TTC549 (cell line): ENCODE results near the gene F12.

Experiments
- FAIRE-seq: peaks from 2 replicates; lab custom pipeline; 2012; peaks lifted over from hg19 to GRCh38; lab: Jason Lieb, UNC

Gene F12

DNA sequence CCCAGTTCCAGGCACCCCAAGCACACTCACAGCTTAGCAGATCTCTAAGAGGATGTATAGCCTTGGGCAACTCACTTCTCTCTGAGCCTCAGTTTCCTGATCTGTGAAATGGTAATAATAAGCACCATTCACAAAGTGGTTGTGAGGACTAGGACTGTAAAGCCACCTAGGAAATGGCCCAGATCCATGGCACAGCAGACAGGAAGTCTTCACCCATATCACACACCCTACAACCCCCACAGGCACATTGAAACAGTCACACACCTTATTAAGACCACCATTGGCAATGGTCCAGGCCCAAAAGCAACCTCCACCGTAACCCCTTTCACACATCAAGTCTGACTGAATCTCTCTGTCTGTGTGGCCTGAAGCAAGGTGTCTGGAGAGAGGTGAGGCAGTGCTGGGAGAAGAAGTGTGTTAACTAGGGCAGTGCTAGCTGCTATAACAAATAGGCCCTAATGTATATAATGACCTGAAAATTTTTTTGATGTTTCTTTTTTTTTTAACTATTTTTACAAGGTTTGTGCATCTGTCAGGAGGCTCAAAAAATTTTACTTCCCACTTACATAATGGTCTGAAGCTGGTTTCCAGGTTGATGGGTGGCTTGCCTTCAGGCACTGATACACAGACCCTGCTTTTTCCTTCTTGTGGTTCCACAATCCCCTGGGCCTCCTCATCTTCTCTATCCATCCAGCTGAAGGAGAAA, 54.0 kb downstream of the F12 start:
- no peak for FAIRE-seq

DNA sequence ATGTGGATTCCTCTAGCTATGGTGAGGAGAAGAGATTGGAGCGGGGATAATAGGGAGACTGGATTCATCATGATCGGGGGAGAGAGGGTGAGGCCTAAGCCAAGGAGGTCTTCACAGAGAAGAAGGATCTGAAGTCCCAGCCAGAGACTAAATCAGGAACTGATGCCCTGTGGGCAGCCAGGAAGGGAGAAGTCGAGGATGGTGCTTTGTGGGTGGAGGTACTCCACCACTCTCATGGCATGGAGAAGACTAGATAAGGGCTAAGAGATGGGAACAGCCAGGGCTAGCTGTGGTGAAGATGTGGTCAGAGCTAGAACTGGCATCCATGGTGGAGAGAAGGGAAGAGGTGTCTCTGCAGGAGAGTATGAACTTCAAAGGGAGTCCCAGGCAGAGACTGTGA, 54.7 kb downstream of the F12 start:
- no peak for FAIRE-seq

DNA sequence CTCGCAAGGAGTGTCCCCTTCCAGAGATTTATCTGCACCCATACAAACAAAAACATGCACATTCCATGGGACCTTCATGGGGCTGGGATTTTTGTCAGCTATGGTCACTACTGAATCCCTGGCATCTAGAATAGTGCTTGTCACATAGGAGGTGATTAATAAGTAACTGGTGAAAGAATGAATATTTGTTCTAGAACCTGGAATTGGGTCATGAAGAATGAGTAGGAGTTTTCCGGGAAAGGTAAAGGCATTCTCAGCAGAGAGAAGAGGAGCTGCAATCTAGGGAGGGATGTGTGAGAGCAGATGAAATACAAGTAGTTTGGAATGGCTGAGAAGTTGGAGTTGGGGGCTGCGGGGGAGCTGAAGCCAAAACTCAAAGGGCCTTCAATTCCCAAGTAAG, 55.1 kb downstream of the F12 start:
- FAIRE-seq = no peak

DNA sequence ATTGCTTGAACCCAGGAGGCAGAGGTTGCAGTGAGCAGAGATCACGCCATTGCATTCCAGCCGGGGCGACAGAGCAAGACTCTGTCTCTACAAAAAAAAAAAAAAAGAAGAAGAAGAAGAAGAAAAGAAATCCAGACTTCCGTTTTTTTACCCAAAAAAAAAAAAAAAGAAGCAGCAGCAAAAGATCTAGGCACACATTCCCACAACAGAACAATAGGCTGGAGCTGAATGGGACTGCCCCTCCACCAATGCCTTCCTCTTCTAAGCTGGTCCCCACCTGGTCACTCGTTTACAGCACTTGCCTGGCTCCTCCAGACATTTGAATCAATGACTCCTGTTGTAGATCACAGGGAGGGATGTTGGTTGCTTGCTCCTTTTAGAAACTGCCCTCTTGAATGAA, 56.3 kb downstream of the F12 start:
- FAIRE-seq = no peak
